ENCODE data around the gene CREBRF.
A peak's percentile ranks its signal among the peaks of the same experiment; 100 is the strongest.

CREBRF gene, protein sequence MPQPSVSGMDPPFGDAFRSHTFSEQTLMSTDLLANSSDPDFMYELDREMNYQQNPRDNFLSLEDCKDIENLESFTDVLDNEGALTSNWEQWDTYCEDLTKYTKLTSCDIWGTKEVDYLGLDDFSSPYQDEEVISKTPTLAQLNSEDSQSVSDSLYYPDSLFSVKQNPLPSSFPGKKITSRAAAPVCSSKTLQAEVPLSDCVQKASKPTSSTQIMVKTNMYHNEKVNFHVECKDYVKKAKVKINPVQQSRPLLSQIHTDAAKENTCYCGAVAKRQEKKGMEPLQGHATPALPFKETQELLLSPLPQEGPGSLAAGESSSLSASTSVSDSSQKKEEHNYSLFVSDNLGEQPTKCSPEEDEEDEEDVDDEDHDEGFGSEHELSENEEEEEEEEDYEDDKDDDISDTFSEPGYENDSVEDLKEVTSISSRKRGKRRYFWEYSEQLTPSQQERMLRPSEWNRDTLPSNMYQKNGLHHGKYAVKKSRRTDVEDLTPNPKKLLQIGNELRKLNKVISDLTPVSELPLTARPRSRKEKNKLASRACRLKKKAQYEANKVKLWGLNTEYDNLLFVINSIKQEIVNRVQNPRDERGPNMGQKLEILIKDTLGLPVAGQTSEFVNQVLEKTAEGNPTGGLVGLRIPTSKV
- total RNA-seq: 156 to 180 (median 177) reads per million in 3 donors

DNA sequence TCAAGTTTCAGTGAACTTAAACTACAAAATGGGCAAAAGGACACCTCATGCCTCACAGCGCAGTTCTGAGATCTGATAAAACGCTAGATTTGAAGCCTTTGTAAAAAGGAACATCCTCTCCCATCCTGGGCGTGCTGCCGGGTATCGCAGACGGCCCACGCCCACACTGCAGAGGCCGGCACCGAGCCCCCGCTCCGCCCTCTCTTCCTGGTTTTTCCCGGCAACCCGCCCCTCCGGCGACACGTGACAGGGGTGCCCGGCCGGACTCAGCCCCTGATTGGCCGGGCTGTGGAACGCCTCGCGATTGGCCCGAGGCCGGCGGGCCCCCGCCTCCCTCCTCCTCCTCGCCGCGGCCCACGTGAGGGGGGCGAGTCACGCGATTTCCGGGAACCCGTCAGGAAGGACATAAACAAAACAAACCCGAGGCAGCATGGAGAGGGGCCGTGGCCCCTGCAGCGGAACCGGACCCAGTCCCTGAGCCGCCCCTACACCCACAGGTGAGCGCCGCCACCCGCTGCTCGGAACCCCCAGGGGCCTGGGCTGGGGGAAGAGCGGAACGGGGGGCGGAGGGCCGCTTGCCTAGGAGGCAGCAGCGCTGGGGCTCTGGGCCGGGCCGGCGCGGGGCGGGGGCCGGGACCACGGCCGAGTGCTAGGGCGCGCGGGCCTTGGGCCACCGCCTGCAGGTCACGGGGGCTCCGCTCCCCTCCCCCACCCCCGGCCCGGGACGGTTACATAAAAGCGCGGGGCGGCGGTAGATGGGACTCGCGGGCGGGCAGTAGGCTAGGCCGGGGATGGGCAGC is at the start of gene CREBRF:
CREBRF (plus strand) TSS at position 370 of the 800 bp plus-strand sequence. CDS start 24,424 bp downstream, outside the sequence.
- Histone ChIP-seq H3K27me3 (replicated peaks; ENCODE audit: control insufficient read depth, insufficient read depth, low read length, poor library complexity, severe bottlenecking) (no peaks in the 10 kb centered on the region), H3K36me3 (ENCODE audit: control insufficient read depth, insufficient read depth, low read length) (no peaks in the 10 kb centered on the region), H3K27ac (ENCODE audit: insufficient read depth, low read length, poor library complexity, severe bottlenecking) (peak within 1 kb of the TSS; percentile 97), H3K4me1 (ENCODE audit: control insufficient read depth, insufficient read depth, low read length, poor library complexity, severe bottlenecking) (peaks cover 11% of the 10 kb centered on the region), H3K9me3 (ENCODE audit: control insufficient read depth, low read length) (no peaks in the 10 kb centered on the region), H3K4me3 (ENCODE audit: insufficient read depth, low read depth, low read length, poor library complexity, severe bottlenecking) (peak within 1 kb of the TSS; percentile 96)
- DNase-seq: peak; percentile 97 to 99 (median 98)

- no peak overlapping the region for H3K4me3 ChIP-seq (ENCODE audit: insufficient read depth, low read depth, low read length, poor library complexity, severe bottlenecking)
- H3K27me3 ChIP-seq (replicated peaks; ENCODE audit: control insufficient read depth, insufficient read depth, low read length, poor library complexity, severe bottlenecking): no peaks in the 10 kb centered on the region
- no peaks in the 10 kb centered on the region for H3K9me3 ChIP-seq (ENCODE audit: control insufficient read depth, low read length)
- H3K4me1 ChIP-seq (ENCODE audit: control insufficient read depth, insufficient read depth, low read length, poor library complexity, severe bottlenecking): no peaks in the 10 kb centered on the region
- no peaks in the 10 kb centered on the region for H3K36me3 ChIP-seq (ENCODE audit: control insufficient read depth, insufficient read depth, low read length)
- H3K27ac ChIP-seq (ENCODE audit: insufficient read depth, low read length, poor library complexity, severe bottlenecking): no peak overlapping the region
- no peak for DNase-seq
Measured at GRCh38 chr5:173010021-173010420, 46.1 kb upstream of the CREBRF start.

- no peak overlapping the region for H3K4me3 ChIP-seq (ENCODE audit: insufficient read depth, low read depth, low read length, poor library complexity, severe bottlenecking)
- H3K36me3 ChIP-seq (ENCODE audit: control insufficient read depth, insufficient read depth, low read length): no peaks in the 10 kb centered on the region
- H3K9me3 ChIP-seq (ENCODE audit: control insufficient read depth, low read length): no peaks in the 10 kb centered on the region
- no peak for DNase-seq
- no peaks in the 10 kb centered on the region for H3K27me3 ChIP-seq (replicated peaks; ENCODE audit: control insufficient read depth, insufficient read depth, low read length, poor library complexity, severe bottlenecking)
- no peaks in the 10 kb centered on the region for H3K4me1 ChIP-seq (ENCODE audit: control insufficient read depth, insufficient read depth, low read length, poor library complexity, severe bottlenecking)
- H3K27ac ChIP-seq (ENCODE audit: insufficient read depth, low read length, poor library complexity, severe bottlenecking): no peak overlapping the region
Measured at GRCh38 chr5:173010547-173011464, 45.3 kb upstream of the CREBRF start.

- Histone ChIP-seq H3K4me3 (ENCODE audit: insufficient read depth, low read depth, low read length, poor library complexity, severe bottlenecking) (no peak overlapping the region), H3K36me3 (ENCODE audit: control insufficient read depth, insufficient read depth, low read length) (no peaks in the 10 kb centered on the region), H3K27ac (ENCODE audit: insufficient read depth, low read length, poor library complexity, severe bottlenecking) (no peak overlapping the region), H3K9me3 (ENCODE audit: control insufficient read depth, low read length) (no peaks in the 10 kb centered on the region), H3K4me1 (ENCODE audit: control insufficient read depth, insufficient read depth, low read length, poor library complexity, severe bottlenecking) (no peaks in the 10 kb centered on the region), H3K27me3 (replicated peaks; ENCODE audit: control insufficient read depth, insufficient read depth, low read length, poor library complexity, severe bottlenecking) (no peaks in the 10 kb centered on the region)
- DNase-seq: no peak
Measured at GRCh38 chr5:173011566-173011965, 44.6 kb upstream of the CREBRF start.

DNA sequence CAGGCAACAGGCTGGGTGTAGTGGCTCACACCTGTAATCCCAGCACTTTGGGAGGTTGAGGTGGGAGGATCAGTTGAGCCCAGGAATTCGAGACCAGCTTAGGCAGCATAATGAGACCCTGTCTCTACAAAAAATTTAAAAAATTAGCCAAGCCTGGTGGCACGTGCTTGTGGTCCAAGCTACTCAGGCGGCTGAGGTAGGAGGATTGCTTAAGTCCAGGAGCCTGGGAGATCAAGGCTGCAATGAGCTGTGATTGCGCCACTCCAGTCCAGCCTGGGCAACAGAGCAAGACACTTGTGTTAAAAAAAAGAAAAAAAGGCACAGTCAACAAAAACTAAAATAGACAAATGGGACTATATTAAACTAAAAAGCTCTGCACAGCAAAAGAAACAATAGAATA is 43.3 kb upstream of the CREBRF start:
- Histone ChIP-seq H3K27ac (ENCODE audit: insufficient read depth, low read length, poor library complexity, severe bottlenecking) (no peak overlapping the region), H3K4me3 (ENCODE audit: insufficient read depth, low read depth, low read length, poor library complexity, severe bottlenecking) (no peak overlapping the region), H3K4me1 (ENCODE audit: control insufficient read depth, insufficient read depth, low read length, poor library complexity, severe bottlenecking) (no peaks in the 10 kb centered on the region), H3K9me3 (ENCODE audit: control insufficient read depth, low read length) (no peaks in the 10 kb centered on the region), H3K27me3 (replicated peaks; ENCODE audit: control insufficient read depth, insufficient read depth, low read length, poor library complexity, severe bottlenecking) (no peaks in the 10 kb centered on the region), H3K36me3 (ENCODE audit: control insufficient read depth, insufficient read depth, low read length) (no peaks in the 10 kb centered on the region)
- DNase-seq: no peak

DNA sequence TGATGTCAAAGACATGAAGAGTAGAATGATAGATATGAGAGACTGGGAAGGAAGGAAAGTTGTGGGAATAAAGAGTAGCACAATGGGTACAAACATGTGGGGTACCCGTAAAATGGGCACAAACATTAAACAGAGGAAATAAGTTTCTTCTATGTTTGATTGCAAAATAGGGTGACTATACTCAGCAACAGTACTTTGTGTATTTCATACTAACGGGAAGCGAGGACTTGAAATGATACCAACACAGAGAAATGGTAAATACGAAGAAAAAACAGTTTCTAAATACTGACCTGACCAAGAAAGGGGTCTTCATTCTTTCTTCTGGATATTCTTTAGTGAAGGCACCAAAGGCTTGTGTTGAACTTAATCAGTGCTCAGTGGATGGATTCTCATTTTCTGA is 41.5 kb upstream of the CREBRF start:
- Histone ChIP-seq H3K4me3 (ENCODE audit: insufficient read depth, low read depth, low read length, poor library complexity, severe bottlenecking) (no peak overlapping the region), H3K4me1 (ENCODE audit: control insufficient read depth, insufficient read depth, low read length, poor library complexity, severe bottlenecking) (no peaks in the 10 kb centered on the region), H3K36me3 (ENCODE audit: control insufficient read depth, insufficient read depth, low read length) (no peaks in the 10 kb centered on the region), H3K27me3 (replicated peaks; ENCODE audit: control insufficient read depth, insufficient read depth, low read length, poor library complexity, severe bottlenecking) (no peaks in the 10 kb centered on the region), H3K27ac (ENCODE audit: insufficient read depth, low read length, poor library complexity, severe bottlenecking) (no peak overlapping the region), H3K9me3 (ENCODE audit: control insufficient read depth, low read length) (no peaks in the 10 kb centered on the region)
- DNase-seq: no peak

- Histone ChIP-seq H3K27me3 (replicated peaks; ENCODE audit: control insufficient read depth, insufficient read depth, low read length, poor library complexity, severe bottlenecking) (no peaks in the 10 kb centered on the region), H3K36me3 (ENCODE audit: control insufficient read depth, insufficient read depth, low read length) (peaks cover 5% of the 10 kb centered on the region), H3K4me3 (ENCODE audit: insufficient read depth, low read depth, low read length, poor library complexity, severe bottlenecking) (no peak overlapping the region), H3K9me3 (ENCODE audit: control insufficient read depth, low read length) (no peaks in the 10 kb centered on the region), H3K4me1 (ENCODE audit: control insufficient read depth, insufficient read depth, low read length, poor library complexity, severe bottlenecking) (no peaks in the 10 kb centered on the region), H3K27ac (ENCODE audit: insufficient read depth, low read length, poor library complexity, severe bottlenecking) (no peak overlapping the region)
- no peak for DNase-seq
Measured at GRCh38 chr5:173015192-173015591, 41.0 kb upstream of the CREBRF start.

DNA sequence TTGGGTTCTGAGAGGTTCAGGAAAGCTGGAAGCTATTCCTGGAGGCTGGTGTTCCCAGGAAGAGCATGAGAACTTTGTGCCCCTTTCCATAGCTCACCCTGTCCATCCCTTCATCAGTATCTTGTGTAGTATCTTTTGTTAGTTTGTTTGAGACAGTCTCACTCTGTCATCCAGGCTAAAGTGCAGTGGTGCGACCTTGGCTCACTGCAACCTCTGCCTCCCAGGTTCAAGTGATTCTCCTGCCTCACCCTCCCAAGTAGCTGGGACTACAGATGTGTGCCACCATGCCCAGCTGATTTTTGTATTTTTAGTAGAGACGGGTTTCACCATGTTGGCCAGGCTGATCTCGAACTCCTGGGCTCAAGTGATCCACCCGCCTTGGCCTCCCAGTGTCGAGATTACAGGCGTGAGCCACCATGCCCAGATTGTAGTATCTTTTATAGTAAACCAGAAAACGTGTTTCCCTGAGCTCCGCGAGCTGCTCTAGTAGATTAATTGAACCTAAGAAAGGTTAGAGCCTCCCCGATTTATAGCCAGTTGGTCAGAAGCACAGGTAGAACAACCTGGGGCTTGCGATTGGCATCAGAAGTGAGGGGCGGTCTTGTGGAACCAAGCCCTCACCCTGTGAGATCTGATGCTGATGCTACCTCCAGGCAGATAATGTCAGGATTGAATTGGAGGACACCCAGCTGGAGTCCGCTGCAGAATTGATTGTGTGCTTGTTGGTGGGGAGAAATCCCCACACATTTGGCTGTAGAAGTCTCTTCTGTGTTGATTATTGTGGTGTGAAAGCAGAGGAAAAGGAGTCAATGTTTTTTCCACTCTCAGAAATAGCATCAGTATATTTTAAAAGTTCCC is 40.3 kb upstream of the CREBRF start:
- Histone ChIP-seq H3K4me3 (ENCODE audit: insufficient read depth, low read depth, low read length, poor library complexity, severe bottlenecking) (no peak overlapping the region), H3K27ac (ENCODE audit: insufficient read depth, low read length, poor library complexity, severe bottlenecking) (no peak overlapping the region), H3K36me3 (ENCODE audit: control insufficient read depth, insufficient read depth, low read length) (peaks cover 10% of the 10 kb centered on the region), H3K9me3 (ENCODE audit: control insufficient read depth, low read length) (no peaks in the 10 kb centered on the region), H3K4me1 (ENCODE audit: control insufficient read depth, insufficient read depth, low read length, poor library complexity, severe bottlenecking) (no peaks in the 10 kb centered on the region), H3K27me3 (replicated peaks; ENCODE audit: control insufficient read depth, insufficient read depth, low read length, poor library complexity, severe bottlenecking) (no peaks in the 10 kb centered on the region)
- DNase-seq: no peak
